Right hindlimb (tissue), 1 donor: ENCODE results near the gene EEF1AKMT4.

Experiments used
- DNase-seq: peaks from one replicate; pipeline ENCODE4 v3.0.0-alpha.2; 2018

EEF1AKMT4 gene

GRCh38 chr3:184249412-184250166 is at the start of gene EEF1AKMT4:
Gene EEF1AKMT4, plus strand, starts transcription at chr3:184249672. Its CDS starts 23 bp downstream, at chr3:184249695.
- DNase-seq: peak; percentile 96

GRCh38 chr3:184200825-184201224 is 48.6 kb upstream of the EEF1AKMT4 start:
- no peak for DNase-seq

GRCh38 chr3:184203526-184203925 is 45.9 kb upstream of the EEF1AKMT4 start:
- DNase-seq: no peak

- no peak for DNase-seq
These were observed 40.1 kb upstream of the EEF1AKMT4 start for GRCh38 chr3:184209146-184209923.

GRCh38 chr3:184211297-184211696 is 38.2 kb upstream of the EEF1AKMT4 start:
- DNase-seq: no peak

GRCh38 chr3:184211718-184212117 is 37.8 kb upstream of the EEF1AKMT4 start:
- DNase-seq: no peak

- DNase-seq: no peak
These were observed 30.7 kb upstream of the EEF1AKMT4 start for GRCh38 chr3:184218814-184219213.

GRCh38 chr3:184222521-184222920 is 27.0 kb upstream of the EEF1AKMT4 start:
- DNase-seq: no peak

- no peak for DNase-seq
These were observed 25.5 kb upstream of the EEF1AKMT4 start for GRCh38 chr3:184223946-184224345.

GRCh38 chr3:184227481-184227935 is 22.0 kb upstream of the EEF1AKMT4 start:
- no peak for DNase-seq

GRCh38 chr3:184228376-184229137 is 20.9 kb upstream of the EEF1AKMT4 start:
- DNase-seq: no peak

- DNase-seq: peak; percentile 65
These were observed 19.9 kb upstream of the EEF1AKMT4 start, which contains the start of gene VWA5B2 for GRCh38 chr3:184229394-184230080. Gene VWA5B2, plus strand, starts transcription at chr3:184229585. Its CDS starts 944 bp downstream, at chr3:184230529.

- no peak for DNase-seq
These were observed 19.3 kb upstream of the EEF1AKMT4 start for GRCh38 chr3:184230081-184230602.

- DNase-seq: no peak
These were observed 18.6 kb upstream of the EEF1AKMT4 start for GRCh38 chr3:184230603-184231528.

- no peak for DNase-seq
These were observed 17.8 kb upstream of the EEF1AKMT4 start for GRCh38 chr3:184231671-184232070.

GRCh38 chr3:184233127-184233843 is 16.2 kb upstream of the EEF1AKMT4 start:
- DNase-seq: no peak

- DNase-seq: no peak
These were observed 15.2 kb upstream of the EEF1AKMT4 start for GRCh38 chr3:184234224-184234623.

GRCh38 chr3:184234671-184235380 is 14.6 kb upstream of the EEF1AKMT4 start:
- DNase-seq: no peak

- no peak for DNase-seq
These were observed 14.0 kb upstream of the EEF1AKMT4 start for GRCh38 chr3:184235381-184236032.
